Stimulated activated CD8-positive, alpha-beta memory T cell treated with anti-CD3 and anti-CD28 coated beads, Interleukin-4, amount 100 ng/mL, for 4 hours (primary cell): ENCODE results near the gene LRRN2.
"Not testable (repeated sequence)": the region's sequence is repeated elsewhere in the genome, so short reads cannot be mapped to it uniquely, and the experiment has no call there.

Experiments used
- DNase-seq, 2 donors: peaks; one replicate each; pipeline ENCODE4 v3.0.0-alpha.2; 2020; ENCODE audit warnings: low read depth in 2 of 2, low spot score in 1 of 2

Gene LRRN2

GRCh38 chr1:204633665-204634064, 51.9 kb downstream of the LRRN2 start:
- no peak for DNase-seq

- DNase-seq: no peak
Measured at GRCh38 chr1:204630132-204630905, 55.2 kb downstream of the LRRN2 start.

GRCh38 chr1:204629459-204629858, 56.1 kb downstream of the LRRN2 start:
- DNase-seq: not testable (repeated sequence)

- DNase-seq: no peak
Measured at GRCh38 chr1:204628868-204629267, 56.7 kb downstream of the LRRN2 start.

GRCh38 chr1:204627436-204627835, 58.1 kb downstream of the LRRN2 start:
- DNase-seq: no peak

GRCh38 chr1:204626381-204626780, 59.2 kb downstream of the LRRN2 start:
- DNase-seq: no peak

GRCh38 chr1:204624631-204625216, 60.8 kb downstream of the LRRN2 start:
- no peak for DNase-seq

GRCh38 chr1:204623894-204624361, 61.6 kb downstream of the LRRN2 start:
- DNase-seq: no peak

- DNase-seq: no peak
Measured at GRCh38 chr1:204623365-204623893, 62.1 kb downstream of the LRRN2 start.

GRCh38 chr1:204621996-204622395, 63.5 kb downstream of the LRRN2 start:
- DNase-seq: no peak

GRCh38 chr1:204621396-204621795, 64.1 kb downstream of the LRRN2 start:
- no peak for DNase-seq

- no peak for DNase-seq
Measured at GRCh38 chr1:204619721-204620120, 65.8 kb downstream of the LRRN2 start.

GRCh38 chr1:204618148-204618760, 67.3 kb downstream of the LRRN2 start:
- no peak for DNase-seq

GRCh38 chr1:204617256-204618147, 68.0 kb downstream of the LRRN2 start:
- DNase-seq: no peak

GRCh38 chr1:204616641-204617040, 68.9 kb downstream of the LRRN2 start:
- no peak for DNase-seq

- no peak for DNase-seq
Measured at GRCh38 chr1:204615881-204616280, 69.7 kb downstream of the LRRN2 start.

- no peak for DNase-seq
Measured at GRCh38 chr1:204613636-204614035, 71.9 kb downstream of the LRRN2 start.

- DNase-seq: no peak
Measured at GRCh38 chr1:204612326-204612725, 73.2 kb downstream of the LRRN2 start.

- DNase-seq: no peak
Measured at GRCh38 chr1:204611036-204611435, 74.5 kb downstream of the LRRN2 start.

GRCh38 chr1:204607910-204608309, 77.6 kb downstream of the LRRN2 start:
- DNase-seq: no peak

- DNase-seq: no peak
Measured at GRCh38 chr1:204605791-204606190, 79.7 kb downstream of the LRRN2 start.
